VCaP (cell line): Measurements from ENCODE around the gene PNPLA7.

Source experiments
- H3K27ac ChIP-seq: fragments of 450-650 bp; 2 replicates; pipeline ENCODE4 v1.5.1; 2017
- TF ChIP-seq, protein P1 (sequence below): fragments of 450-650 bp; conservative IDR thresholded peaks from 2 replicates; pipeline ENCODE4 v1.5.1; 2017; ENCODE audit warnings: mild to moderate bottlenecking, moderate library complexity

PNPLA7 gene

DNA sequence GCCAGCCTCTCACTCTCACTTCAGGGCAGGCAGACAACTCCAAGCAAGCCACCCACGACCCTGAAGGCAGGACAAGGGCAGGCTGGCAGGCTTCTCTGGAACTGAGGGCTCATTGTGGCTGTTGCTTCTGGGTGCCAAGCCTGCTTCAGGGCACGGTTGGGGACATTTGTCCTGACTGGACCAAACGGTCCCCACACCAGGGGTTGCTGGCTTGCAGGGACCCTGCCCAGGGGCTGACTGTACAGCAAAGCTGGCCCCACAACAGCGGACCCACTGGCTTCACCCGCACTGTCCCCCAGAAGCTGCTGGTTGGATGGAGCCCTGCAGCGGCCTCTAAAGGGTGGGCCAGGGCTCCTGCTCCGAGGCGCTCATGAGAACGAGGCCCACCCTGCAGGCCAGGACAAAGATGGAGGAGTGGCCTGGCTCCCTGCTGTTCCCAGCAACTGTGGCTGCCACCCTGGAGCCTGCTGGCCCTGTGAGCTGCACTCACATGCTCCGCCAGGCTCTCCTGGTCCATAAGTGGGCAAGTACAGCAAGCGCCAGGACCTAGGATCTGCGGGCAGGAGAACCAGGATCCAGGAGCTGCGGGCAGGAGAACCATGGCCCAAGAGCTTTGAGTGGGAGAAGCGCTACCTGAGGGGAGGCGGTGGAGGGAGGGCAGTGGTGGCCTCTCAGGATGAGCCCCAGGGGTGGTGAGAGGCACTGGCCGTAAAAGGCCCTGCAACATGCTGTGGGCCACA, 56.7 kb downstream of the PNPLA7 start:
- TF ChIP-seq, protein P1, sequence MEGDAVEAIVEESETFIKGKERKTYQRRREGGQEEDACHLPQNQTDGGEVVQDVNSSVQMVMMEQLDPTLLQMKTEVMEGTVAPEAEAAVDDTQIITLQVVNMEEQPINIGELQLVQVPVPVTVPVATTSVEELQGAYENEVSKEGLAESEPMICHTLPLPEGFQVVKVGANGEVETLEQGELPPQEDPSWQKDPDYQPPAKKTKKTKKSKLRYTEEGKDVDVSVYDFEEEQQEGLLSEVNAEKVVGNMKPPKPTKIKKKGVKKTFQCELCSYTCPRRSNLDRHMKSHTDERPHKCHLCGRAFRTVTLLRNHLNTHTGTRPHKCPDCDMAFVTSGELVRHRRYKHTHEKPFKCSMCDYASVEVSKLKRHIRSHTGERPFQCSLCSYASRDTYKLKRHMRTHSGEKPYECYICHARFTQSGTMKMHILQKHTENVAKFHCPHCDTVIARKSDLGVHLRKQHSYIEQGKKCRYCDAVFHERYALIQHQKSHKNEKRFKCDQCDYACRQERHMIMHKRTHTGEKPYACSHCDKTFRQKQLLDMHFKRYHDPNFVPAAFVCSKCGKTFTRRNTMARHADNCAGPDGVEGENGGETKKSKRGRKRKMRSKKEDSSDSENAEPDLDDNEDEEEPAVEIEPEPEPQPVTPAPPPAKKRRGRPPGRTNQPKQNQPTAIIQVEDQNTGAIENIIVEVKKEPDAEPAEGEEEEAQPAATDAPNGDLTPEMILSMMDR, result no peak
- no peak overlapping the region for H3K27ac ChIP-seq

DNA sequence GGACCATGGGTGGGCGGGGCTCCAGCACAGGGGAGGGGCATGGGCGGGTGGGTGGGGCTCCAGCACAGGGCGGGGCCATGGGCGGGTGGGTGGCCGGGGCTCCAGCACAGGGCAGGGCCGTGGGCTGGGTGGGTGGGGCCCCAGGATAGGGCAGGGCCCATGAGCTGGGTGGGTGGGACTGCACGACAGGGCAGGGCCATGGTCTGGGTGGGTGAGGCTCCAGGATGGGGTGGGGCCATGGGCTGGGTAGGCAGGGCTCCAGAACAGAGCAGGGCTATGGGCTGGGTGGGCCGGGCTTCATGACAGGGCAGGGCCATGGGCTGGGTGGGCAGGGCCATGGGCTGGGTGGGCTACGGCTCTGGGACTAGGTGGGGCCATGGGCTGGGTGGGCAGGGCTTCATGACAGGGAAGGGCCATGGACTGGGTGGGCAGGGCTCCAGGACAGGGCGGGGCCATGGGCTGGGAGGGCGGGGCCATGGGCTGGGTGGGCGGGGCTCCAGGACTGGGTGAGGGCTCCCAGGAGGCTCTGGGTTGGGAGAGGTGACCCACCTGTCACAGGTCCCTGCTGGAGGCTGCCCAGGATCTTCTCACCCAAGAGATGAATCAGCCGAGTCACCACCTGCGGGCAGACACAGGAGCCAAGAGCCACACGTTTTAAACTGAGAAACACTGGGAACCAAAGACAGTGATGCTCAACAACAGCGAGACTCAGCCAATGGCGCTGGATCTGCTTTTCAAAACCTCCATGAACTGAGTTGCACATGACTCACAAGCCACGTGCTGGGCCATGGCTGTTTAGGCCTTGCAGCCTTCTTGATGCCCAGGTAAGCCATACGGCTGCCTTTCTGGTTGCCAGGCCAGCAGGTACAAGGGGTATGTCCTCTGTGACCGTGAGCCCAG, 57.5 kb downstream of the PNPLA7 start:
- H3K27ac ChIP-seq, result no peak overlapping the region
- TF ChIP-seq, protein P1, result no peak

DNA sequence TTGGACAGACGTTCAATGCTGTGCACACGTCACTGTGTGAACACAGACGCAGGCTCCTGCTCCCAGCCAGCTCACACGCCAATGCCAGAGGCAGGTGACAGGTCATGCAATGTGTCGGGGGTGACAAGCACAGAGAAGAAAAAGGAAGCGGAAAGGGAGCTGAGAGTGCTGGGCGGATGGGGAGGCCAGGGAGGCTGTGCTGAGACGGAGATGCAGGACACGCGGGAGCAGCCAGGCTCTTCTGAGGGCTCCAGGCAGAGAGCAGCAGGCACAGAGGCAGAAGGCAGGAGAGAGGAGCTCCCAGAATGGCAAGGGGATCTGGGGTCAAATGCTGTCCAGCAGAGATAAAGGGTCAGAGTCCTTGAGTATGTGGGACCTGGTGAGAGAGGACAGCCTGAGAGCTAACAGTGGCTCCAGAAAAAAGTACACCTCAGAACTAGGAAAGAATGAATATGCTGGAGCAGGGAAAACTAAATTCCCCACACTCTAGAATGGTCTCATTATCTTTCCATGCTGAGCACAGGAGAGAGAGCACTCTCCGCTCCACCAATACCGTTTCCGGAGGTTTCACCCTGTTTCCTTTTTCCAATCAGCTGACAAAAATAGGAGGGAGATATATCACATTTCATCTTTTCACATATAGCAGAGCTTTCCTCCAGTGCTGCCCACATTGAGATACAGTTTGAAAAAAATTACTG, 58.3 kb downstream of the PNPLA7 start:
- H3K27ac ChIP-seq, result no peak overlapping the region
- TF ChIP-seq, protein P1, result no peak

DNA sequence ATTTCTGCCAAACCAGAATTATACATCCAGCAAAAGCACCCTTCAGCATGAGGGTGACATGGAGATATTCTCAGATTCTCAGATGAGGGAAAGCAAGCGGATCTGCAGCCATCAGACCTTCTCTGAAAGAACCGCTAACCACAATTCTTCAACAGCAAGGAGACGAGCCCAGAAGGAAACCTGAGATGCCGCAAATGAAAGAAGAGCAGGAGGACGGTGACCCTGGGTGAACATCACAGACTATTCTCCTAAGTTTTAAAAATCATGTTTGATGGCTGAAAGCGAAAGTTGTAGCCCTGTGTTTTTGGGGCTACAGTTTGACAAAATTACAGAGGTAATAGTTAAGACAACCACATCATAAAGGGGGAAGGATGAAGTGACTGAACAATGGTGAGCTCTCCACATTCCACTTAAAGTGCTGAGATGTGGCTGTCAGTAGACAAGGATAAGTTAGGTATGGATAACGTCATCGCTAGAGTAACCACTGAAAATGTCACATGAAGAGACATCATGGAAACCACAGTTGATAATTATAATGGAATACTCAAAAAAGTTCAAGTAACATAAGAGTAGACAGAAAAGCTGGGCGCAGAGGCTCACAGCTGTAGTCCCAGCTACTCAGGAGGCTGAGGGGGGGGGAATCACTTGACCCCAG, 59.5 kb downstream of the PNPLA7 start:
- H3K27ac ChIP-seq, result no peak overlapping the region

DNA sequence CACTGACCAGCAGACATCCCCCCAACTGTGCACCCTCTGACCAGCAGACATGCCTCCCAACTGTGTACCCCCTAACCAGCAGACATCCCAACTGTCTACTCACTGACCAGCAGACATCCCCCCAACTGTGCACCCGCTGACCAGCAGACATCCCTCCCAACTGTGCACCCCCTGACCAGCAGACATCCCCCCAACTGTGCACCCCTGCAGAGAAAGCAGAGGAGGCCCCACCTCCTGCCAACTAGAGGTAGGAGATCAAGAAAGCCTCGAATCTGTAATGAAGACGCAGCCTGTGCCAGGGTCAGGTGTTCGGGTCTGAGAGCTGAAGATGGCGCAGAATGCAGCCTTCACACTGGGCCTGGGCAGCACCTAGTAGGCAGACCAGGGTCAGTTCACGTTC, 61.3 kb downstream of the PNPLA7 start:
- TF ChIP-seq, protein P1, result no peak
- no peak overlapping the region for H3K27ac ChIP-seq

More for the DNA sequence above, 59.5 kb downstream of the PNPLA7 start:
- TF ChIP-seq, protein P1, result no peak

DNA sequence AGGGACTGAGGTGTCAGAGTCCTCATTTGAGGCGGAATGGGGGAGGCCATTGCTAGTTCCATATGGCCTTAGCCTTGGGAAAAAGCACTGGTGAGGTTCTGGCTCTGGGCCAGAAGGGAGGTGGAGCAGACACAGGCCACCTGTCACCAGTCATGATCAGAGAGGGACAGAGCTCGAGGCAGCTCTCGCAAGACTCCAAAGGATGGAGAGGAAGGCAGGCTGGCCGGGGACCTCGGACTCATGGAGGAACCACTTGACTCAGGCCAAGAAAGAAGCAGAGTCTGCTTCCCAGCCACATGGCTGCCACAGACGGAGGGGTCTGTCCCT, 61.9 kb downstream of the PNPLA7 start:
- TF ChIP-seq, protein P1, result no peak
- H3K27ac ChIP-seq, result peak overlapping the region; percentile 93
